OCI-LY7 (cell line): ENCODE data around the gene STXBP3.

Experiments used
- CTCF ChIP-seq: fragments of 200-600 bp; sonication (generic); conservative IDR thresholded peaks from 2 replicates; pipeline ENCODE4 v1.5.1; 2014; ENCODE audit warnings: mild to moderate bottlenecking, antibody characterized with exemption, low read length, moderate library complexity, mixed read lengths
- EZH2phosphoT487 ChIP-seq: fragments of 200-600 bp; sonication (generic); IDR thresholded peaks from 2 replicates; pipeline ENCODE4 v1.6.1; 2018; ENCODE audit warnings: low read depth, borderline replicate concordance, mild to moderate bottlenecking, mixed run types, antibody characterized with exemption, low read length, moderate library complexity, mixed read lengths

GRCh38 chr1:108842525-108843181 lies 96.2 kb downstream of the STXBP3 start:
- no peak for TF ChIP-seq CTCF
- TF ChIP-seq EZH2phosphoT487, result no peak
